Hematopoietic multipotent progenitor cell treated with erythropoietin and hydrocortisone succinate and interleukin-3 and kit ligand, for 15 days (in vitro differentiated cells): ENCODE results near the gene GPR108.
"Not testable (repeated sequence)": the region's sequence is repeated elsewhere in the genome, so short reads cannot be mapped to it uniquely, and the experiment has no call there.

Experiments
- DNase-seq: peaks from one replicate; pipeline ENCODE4 v3.0.0-alpha.2; 2015; ENCODE audit warnings: low spot score

The GPR108 gene

GRCh38 chr19:6720369-6721137, 16.8 kb downstream of the GPR108 start, which contains the start of gene C3:
Gene C3, minus strand, starts transcription at chr19:6720650. Its CDS starts 61 bp downstream, at chr19:6720589.
- DNase-seq, result no peak

- no peak for DNase-seq
These were observed 17.4 kb downstream of the GPR108 start for GRCh38 chr19:6719992-6720368.

GRCh38 chr19:6719540-6719861, 17.9 kb downstream of the GPR108 start:
- no peak for DNase-seq

GRCh38 chr19:6718741-6719539, 18.4 kb downstream of the GPR108 start:
- DNase-seq, result peak; percentile 54

- no peak for DNase-seq
These were observed 19.2 kb downstream of the GPR108 start for GRCh38 chr19:6718111-6718740.

GRCh38 chr19:6717441-6717971, 19.9 kb downstream of the GPR108 start:
- no peak for DNase-seq

- DNase-seq, result no peak
These were observed 20.3 kb downstream of the GPR108 start for GRCh38 chr19:6717036-6717435.

GRCh38 chr19:6716610-6716970, 20.8 kb downstream of the GPR108 start:
- DNase-seq, result no peak

- DNase-seq, result no peak
These were observed 22.4 kb downstream of the GPR108 start for GRCh38 chr19:6714749-6715555.

GRCh38 chr19:6713773-6714692, 23.3 kb downstream of the GPR108 start:
- DNase-seq, result no peak

- DNase-seq, result no peak
These were observed 24.4 kb downstream of the GPR108 start for GRCh38 chr19:6712692-6713670.

GRCh38 chr19:6712231-6712630, 25.1 kb downstream of the GPR108 start:
- DNase-seq, result no peak

GRCh38 chr19:6711605-6712004, 25.8 kb downstream of the GPR108 start:
- DNase-seq, result no peak

GRCh38 chr19:6711078-6711361, 26.4 kb downstream of the GPR108 start:
- DNase-seq, result no peak

GRCh38 chr19:6710273-6711077, 26.9 kb downstream of the GPR108 start:
- no peak for DNase-seq

GRCh38 chr19:6709549-6709948, 27.8 kb downstream of the GPR108 start:
- DNase-seq, result no peak

GRCh38 chr19:6708913-6709312, 28.5 kb downstream of the GPR108 start:
- not testable (repeated sequence) for DNase-seq

- no peak for DNase-seq
These were observed 29.0 kb downstream of the GPR108 start for GRCh38 chr19:6708346-6708745.

GRCh38 chr19:6707658-6708018, 29.7 kb downstream of the GPR108 start:
- DNase-seq, result no peak
